ENCODE results near the gene FOXJ2.

DNA sequence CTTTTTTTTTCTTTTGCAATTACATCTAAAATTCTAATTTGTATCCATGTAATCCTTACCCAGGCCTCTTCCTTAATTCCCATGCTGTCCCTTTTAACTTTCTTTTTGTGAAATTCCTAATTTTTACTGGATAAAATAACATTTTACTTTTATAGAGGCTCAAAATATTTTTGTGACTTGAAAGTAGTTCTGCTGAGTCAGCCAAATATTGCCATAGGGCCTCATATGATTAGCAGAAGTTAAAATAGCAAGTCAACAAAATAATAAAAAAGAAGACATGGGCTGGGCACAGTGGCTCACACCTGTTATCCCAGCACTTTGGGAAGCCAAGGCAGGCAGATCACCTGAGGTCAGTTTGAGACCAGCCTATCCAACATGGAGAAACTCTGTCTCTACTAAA is 31.6 kb downstream of the FOXJ2 start:
- TF ChIP-seq, protein P1, sequence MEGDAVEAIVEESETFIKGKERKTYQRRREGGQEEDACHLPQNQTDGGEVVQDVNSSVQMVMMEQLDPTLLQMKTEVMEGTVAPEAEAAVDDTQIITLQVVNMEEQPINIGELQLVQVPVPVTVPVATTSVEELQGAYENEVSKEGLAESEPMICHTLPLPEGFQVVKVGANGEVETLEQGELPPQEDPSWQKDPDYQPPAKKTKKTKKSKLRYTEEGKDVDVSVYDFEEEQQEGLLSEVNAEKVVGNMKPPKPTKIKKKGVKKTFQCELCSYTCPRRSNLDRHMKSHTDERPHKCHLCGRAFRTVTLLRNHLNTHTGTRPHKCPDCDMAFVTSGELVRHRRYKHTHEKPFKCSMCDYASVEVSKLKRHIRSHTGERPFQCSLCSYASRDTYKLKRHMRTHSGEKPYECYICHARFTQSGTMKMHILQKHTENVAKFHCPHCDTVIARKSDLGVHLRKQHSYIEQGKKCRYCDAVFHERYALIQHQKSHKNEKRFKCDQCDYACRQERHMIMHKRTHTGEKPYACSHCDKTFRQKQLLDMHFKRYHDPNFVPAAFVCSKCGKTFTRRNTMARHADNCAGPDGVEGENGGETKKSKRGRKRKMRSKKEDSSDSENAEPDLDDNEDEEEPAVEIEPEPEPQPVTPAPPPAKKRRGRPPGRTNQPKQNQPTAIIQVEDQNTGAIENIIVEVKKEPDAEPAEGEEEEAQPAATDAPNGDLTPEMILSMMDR (IDR thresholded peaks at IDR 0.05; ENCODE audit: low read length), result no peak
- TF ChIP-seq EZH2 (optimal IDR thresholded peaks at IDR 0.05; ENCODE audit: low read depth, low read length) (no peak), EZH2phosphoT487 (IDR thresholded peaks at IDR 0.05; ENCODE audit: low read length) (no peak)
